Hepatocyte (in vitro differentiated cells): ENCODE data around the gene UGT2A2. TPM values are rescaled to one million over a fixed set of nuclear protein-coding genes. Genes with fewer than 3 reads are reported as not detected.
"Not testable (repeated sequence)": the region's sequence is repeated elsewhere in the genome, so short reads cannot be mapped to it uniquely, and the experiment has no call there.

Experiments used
- DNase-seq: peaks from one replicate; pipeline ENCODE4 v3.0.0-alpha.2; 2016; ENCODE audit warnings: low spot score
- H2AFZ ChIP-seq: fragments of 200-600 bp; sonication (generic); 2 replicates; pipeline ENCODE4 v1.6.0; 2016; ENCODE audit warnings: antibody characterized with exemption, mild to moderate bottlenecking
- H3K27ac ChIP-seq: fragments of 200-600 bp; sonication (generic); 2 replicates; pipeline ENCODE4 v1.5.1; 2016; ENCODE audit warnings: mild to moderate bottlenecking
- H3K27me3 ChIP-seq: fragments of 200-600 bp; sonication (generic); 2 replicates; pipeline ENCODE4 v1.6.1; 2016
- H3K36me3 ChIP-seq: fragments of 200-600 bp; sonication (generic); replicated peaks from 2 replicates; pipeline ENCODE4 v1.5.1; 2016; ENCODE audit warnings: low read depth; ENCODE audit not compliant: insufficient read depth
- H3K4me1 ChIP-seq: fragments of 200-600 bp; sonication (generic); 2 replicates; pipeline ENCODE4 v1.5.1; 2016; ENCODE audit warnings: mild to moderate bottlenecking, moderate library complexity; ENCODE audit not compliant: insufficient read depth
- H3K4me2 ChIP-seq: fragments of 200-600 bp; sonication (generic); 2 replicates; pipeline ENCODE4 v1.6.0; 2016
- H3K4me3 ChIP-seq: fragments of 200-600 bp; sonication (generic); 2 replicates; pipeline ENCODE4 v1.5.1; 2016; ENCODE audit warnings: mild to moderate bottlenecking
- H3K79me2 ChIP-seq: fragments of 200-600 bp; sonication (generic); 2 replicates; pipeline ENCODE4 v1.6.0; 2017; ENCODE audit warnings: mild to moderate bottlenecking
- H3K9me2 ChIP-seq: fragments of 200-600 bp; sonication (generic); replicated peaks from 2 replicates; pipeline ENCODE4 v1.6.0; 2017; ENCODE audit warnings: mild to moderate bottlenecking; ENCODE audit not compliant: insufficient read depth
- H3K9me3 ChIP-seq: fragments of 200-600 bp; sonication (generic); 2 replicates; pipeline ENCODE4 v1.5.1; 2016; ENCODE audit warnings: low read depth, mild to moderate bottlenecking
- H4K20me1 ChIP-seq: fragments of 200-600 bp; sonication (generic); 2 replicates; pipeline ENCODE4 v1.6.0; 2016; ENCODE audit warnings: mild to moderate bottlenecking; ENCODE audit not compliant: insufficient read depth, poor library complexity, severe bottlenecking
- CTCF ChIP-seq: fragments of 200-600 bp; sonication (generic); IDR thresholded peaks from 2 replicates; pipeline ENCODE4 v1.5.1; 2016; ENCODE audit warnings: antibody characterized with exemption, mild to moderate bottlenecking; ENCODE audit not compliant: poor library complexity
- EZH2 ChIP-seq: fragments of 200-600 bp; sonication (generic); IDR thresholded peaks from 2 replicates; pipeline ENCODE4 v1.6.1; 2016; ENCODE audit warnings: antibody characterized with exemption, mild to moderate bottlenecking, borderline replicate concordance
- EZH2phosphoT487 ChIP-seq: fragments of 200-600 bp; sonication (generic); IDR thresholded peaks from one replicate; pipeline ENCODE4 v1.6.1; 2018; ENCODE audit warnings: antibody characterized with exemption, mild to moderate bottlenecking, low read depth, moderate library complexity; ENCODE audit not compliant: unreplicated experiment, severe bottlenecking
- WGBS: methylation state at CpG from one replicate; pipeline ENCODE4 v1.1.6; 2016; ENCODE audit warnings: low lambda C conversion rate; ENCODE audit errors: missing lambda C conversion rate; 5-methylcytosine and 5-hydroxymethylcytosine counted together
- polyA plus RNA-seq: library from polyadenylated mRNA; unstranded; fragments of >200 nt; fragmentation: Nextera tagmentation; extraction: Ambion mirVana; gene quantifications from 2 replicates; pipeline ENCODE4 v1.2.1, GENCODE V29; 2016
- total RNA-seq: library from RNA; depleted of rRNA; stranded (reverse); fragments of >200 nt; gene quantifications from 2 replicates; pipeline ENCODE4 v1.2.3, GENCODE V29; 2014

UGT2A2 gene
- total RNA-seq (not detected in 2 replicates), polyA plus RNA-seq (not detected in 2 replicates)

GRCh38 chr4:69639542-69639941 lies at the start of gene UGT2A2:
Gene UGT2A2, minus strand, starts transcription at chr4:69639642. Its CDS starts 2 bp downstream, at chr4:69639640.
- Histone ChIP-seq H4K20me1 (no peaks in the 10 kb centered on the region), H3K79me2 (no peaks in the 10 kb centered on the region), H3K4me3 (no peak within 1 kb of the TSS), H3K4me1 (no peaks in the 10 kb centered on the region), H3K9me3 (no peaks in the 10 kb centered on the region), H3K27ac (no peak within 1 kb of the TSS), H3K9me2 (no peaks in the 10 kb centered on the region), H3K27me3 (no peaks in the 10 kb centered on the region), H3K36me3 (no peaks in the 10 kb centered on the region), H2AFZ (no peak within 1 kb of the TSS), H3K4me2 (no peak within 1 kb of the TSS)
- no peak for DNase-seq
- 96% methylated on average over 3 of the region's 3 CpGs for WGBS
- TF ChIP-seq EZH2phosphoT487 = no peak
- no peak for TF ChIP-seq CTCF
- TF ChIP-seq EZH2 = no peak

- no peaks in the 10 kb centered on the region for H4K20me1 ChIP-seq
- no peak overlapping the region for H3K4me2 ChIP-seq
- H3K9me3 ChIP-seq = no peaks in the 10 kb centered on the region
- H2AFZ ChIP-seq = no peak overlapping the region
- DNase-seq = no peak
- H3K9me2 ChIP-seq = no peaks in the 10 kb centered on the region
- TF ChIP-seq CTCF = no peak
- no peak for TF ChIP-seq EZH2
- TF ChIP-seq EZH2phosphoT487 = no peak
- 64% methylated on average over 4 of the region's 4 CpGs for WGBS
- H3K36me3 ChIP-seq = no peaks in the 10 kb centered on the region
- H3K4me3 ChIP-seq = no peak overlapping the region
- no peak overlapping the region for H3K27ac ChIP-seq
- no peaks in the 10 kb centered on the region for H3K27me3 ChIP-seq
- H3K4me1 ChIP-seq = no peaks in the 10 kb centered on the region
- no peaks in the 10 kb centered on the region for H3K79me2 ChIP-seq
Observed at GRCh38 chr4:69684804-69685203, 45.4 kb upstream of the UGT2A2 start.

GRCh38 chr4:69668680-69669079 lies 29.2 kb upstream of the UGT2A2 start:
- no peak for DNase-seq
- no peak overlapping the region for H2AFZ ChIP-seq
- no peaks in the 10 kb centered on the region for H3K79me2 ChIP-seq
- no peaks in the 10 kb centered on the region for H3K9me3 ChIP-seq
- no peak overlapping the region for H3K4me3 ChIP-seq
- no peaks in the 10 kb centered on the region for H4K20me1 ChIP-seq
- H3K27ac ChIP-seq = no peak overlapping the region
- TF ChIP-seq EZH2phosphoT487 (no peak), CTCF (no peak), EZH2 (no peak)
- no peaks in the 10 kb centered on the region for H3K9me2 ChIP-seq
- no peak overlapping the region for H3K4me2 ChIP-seq
- H3K36me3 ChIP-seq = no peaks in the 10 kb centered on the region
- H3K4me1 ChIP-seq = no peaks in the 10 kb centered on the region
- H3K27me3 ChIP-seq = no peaks in the 10 kb centered on the region

- 89% methylated on average over 22 of the region's 22 CpGs for WGBS
- not testable (repeated sequence) for H3K9me2 ChIP-seq, H4K20me1 ChIP-seq, H3K4me3 ChIP-seq, H3K27ac ChIP-seq, H3K4me2 ChIP-seq, H3K27me3 ChIP-seq, H3K9me3 ChIP-seq, H2AFZ ChIP-seq, H3K4me1 ChIP-seq, DNase-seq, H3K36me3 ChIP-seq, H3K79me2 ChIP-seq
Observed at GRCh38 chr4:69664009-69664408, 24.6 kb upstream of the UGT2A2 start.

- H3K4me1 ChIP-seq, H3K79me2 ChIP-seq, H2AFZ ChIP-seq, H4K20me1 ChIP-seq, H3K4me3 ChIP-seq, H3K27me3 ChIP-seq, H3K9me3 ChIP-seq, DNase-seq, H3K27ac ChIP-seq, H3K9me2 ChIP-seq, H3K36me3 ChIP-seq, H3K4me2 ChIP-seq: not testable (repeated sequence)
- WGBS = 81% methylated on average over 4 of the region's 4 CpGs
Observed at GRCh38 chr4:69661130-69661803, 21.8 kb upstream of the UGT2A2 start.
